ENCODE measurements around the gene ZBTB34.

- TF ChIP-seq, protein P1, sequence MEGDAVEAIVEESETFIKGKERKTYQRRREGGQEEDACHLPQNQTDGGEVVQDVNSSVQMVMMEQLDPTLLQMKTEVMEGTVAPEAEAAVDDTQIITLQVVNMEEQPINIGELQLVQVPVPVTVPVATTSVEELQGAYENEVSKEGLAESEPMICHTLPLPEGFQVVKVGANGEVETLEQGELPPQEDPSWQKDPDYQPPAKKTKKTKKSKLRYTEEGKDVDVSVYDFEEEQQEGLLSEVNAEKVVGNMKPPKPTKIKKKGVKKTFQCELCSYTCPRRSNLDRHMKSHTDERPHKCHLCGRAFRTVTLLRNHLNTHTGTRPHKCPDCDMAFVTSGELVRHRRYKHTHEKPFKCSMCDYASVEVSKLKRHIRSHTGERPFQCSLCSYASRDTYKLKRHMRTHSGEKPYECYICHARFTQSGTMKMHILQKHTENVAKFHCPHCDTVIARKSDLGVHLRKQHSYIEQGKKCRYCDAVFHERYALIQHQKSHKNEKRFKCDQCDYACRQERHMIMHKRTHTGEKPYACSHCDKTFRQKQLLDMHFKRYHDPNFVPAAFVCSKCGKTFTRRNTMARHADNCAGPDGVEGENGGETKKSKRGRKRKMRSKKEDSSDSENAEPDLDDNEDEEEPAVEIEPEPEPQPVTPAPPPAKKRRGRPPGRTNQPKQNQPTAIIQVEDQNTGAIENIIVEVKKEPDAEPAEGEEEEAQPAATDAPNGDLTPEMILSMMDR (conservative IDR thresholded peaks at IDR 0.05; ENCODE audit: low read depth, low read length) = no peak
- TF ChIP-seq EZH2phosphoT487 (IDR thresholded peaks at IDR 0.05; ENCODE audit: borderline replicate concordance, low read length) = no peak
These were observed 74.0 kb downstream of the ZBTB34 start for GRCh38 chr9:126934441-126934840.

Measured in PC-3 (cell line).